Retinal pigment epithelial cell (primary cell): ENCODE data around the gene SDK1.

Experiments used
- DNase-seq: peaks from one replicate; pipeline ENCODE4 v3.0.0-alpha.2; 2010; ENCODE audit warnings: low read depth
- H3K4me3 ChIP-seq: 2 replicates; pipeline ENCODE4 v1.5.1; 2011; ENCODE audit warnings: mild to moderate bottlenecking, low read length, control low read depth, moderate library complexity
- CTCF ChIP-seq: conservative IDR thresholded peaks from 2 replicates; pipeline ENCODE4 v1.5.1; 2011; ENCODE audit warnings: low read depth, low read length, control low read depth, inconsistent platforms

Gene SDK1

GRCh38 chr7:3636131-3636860, 335.2 kb downstream of the SDK1 start:
- H3K4me3 ChIP-seq: no peak overlapping the region
- TF ChIP-seq CTCF: no peak

GRCh38 chr7:3639253-3639652, 338.2 kb downstream of the SDK1 start:
- DNase-seq: no peak
- TF ChIP-seq CTCF: no peak
- H3K4me3 ChIP-seq: no peak overlapping the region

More at GRCh38 chr7:3636131-3636860, 335.2 kb downstream of the SDK1 start:
- DNase-seq: no peak

GRCh38 chr7:3641582-3641981, 340.5 kb downstream of the SDK1 start:
- H3K4me3 ChIP-seq: no peak overlapping the region
- no peak for DNase-seq
- no peak for TF ChIP-seq CTCF

- TF ChIP-seq CTCF: no peak
- H3K4me3 ChIP-seq: no peak overlapping the region
- no peak for DNase-seq
These were observed 342.0 kb downstream of the SDK1 start for GRCh38 chr7:3643091-3643490.

GRCh38 chr7:3648276-3648675, 347.2 kb downstream of the SDK1 start:
- DNase-seq: no peak
- H3K4me3 ChIP-seq: no peak overlapping the region
- no peak for TF ChIP-seq CTCF

GRCh38 chr7:3649250-3649649, 348.2 kb downstream of the SDK1 start:
- DNase-seq: no peak
- no peak overlapping the region for H3K4me3 ChIP-seq
- peak; percentile 52 for TF ChIP-seq CTCF

- no peak for DNase-seq
- TF ChIP-seq CTCF: no peak
- H3K4me3 ChIP-seq: no peak overlapping the region
These were observed 348.8 kb downstream of the SDK1 start for GRCh38 chr7:3649678-3650440.
